Muscle layer of colon (tissue), 2 donors: Measurements from ENCODE around the gene CIZ1.
A peak's percentile ranks its signal among the peaks of the same experiment; 100 is the strongest.

Experiments used
- H3K27ac ChIP-seq: one replicate; pipeline ENCODE4 v1.7.0; 2013; ENCODE audit warnings: low read depth, mild to moderate bottlenecking, low read length, moderate library complexity
- H3K27me3 ChIP-seq, 2 donors: one replicate each; pipeline ENCODE4 v1.7.0; 2013; ENCODE audit warnings: low read length in 2 of 2, mild to moderate bottlenecking in 2 of 2; ENCODE audit not compliant: insufficient read depth in 2 of 2, control insufficient read depth in 1 of 2
- H3K36me3 ChIP-seq: one replicate; pipeline ENCODE4 v1.7.0; 2013; ENCODE audit warnings: mild to moderate bottlenecking, low read length; ENCODE audit not compliant: insufficient read depth
- H3K4me1 ChIP-seq: one replicate; pipeline ENCODE4 v1.7.0; 2013; ENCODE audit warnings: mild to moderate bottlenecking, low read length; ENCODE audit not compliant: insufficient read depth
- H3K4me3 ChIP-seq, 2 donors: one replicate each; pipeline ENCODE4 v1.7.0; 2013; ENCODE audit warnings: low read length in 2 of 2, low read depth in 1 of 2, mild to moderate bottlenecking in 1 of 2, moderate library complexity in 1 of 2
- H3K9ac ChIP-seq: one replicate; pipeline ENCODE4 v1.7.0; 2013; ENCODE audit warnings: low read length
- H3K9me3 ChIP-seq: one replicate; pipeline ENCODE4 v1.7.0; 2013; ENCODE audit warnings: mild to moderate bottlenecking, low read length
- donor health status: abdominal sarcoma.
- donor health status: Adenocarcinoma of cecum.

CIZ1 gene

GRCh38 chr9:128211186-128211980 lies 20.0 kb upstream of the CIZ1 start:
- Histone ChIP-seq H3K4me1 (peaks cover 4% of the 10 kb centered on the region), H3K36me3 (no peaks in the 10 kb centered on the region), H3K9ac (no peak overlapping the region), H3K9me3 (no peaks in the 10 kb centered on the region), H3K4me3 (no peak overlapping the region), H3K27me3 (peaks cover 0 to 5% of the 10 kb centered on the region in 2 donors), H3K27ac (no peak overlapping the region)

GRCh38 chr9:128208946-128209669 lies 17.7 kb upstream of the CIZ1 start:
- Histone ChIP-seq H3K4me3 (no peak overlapping the region), H3K4me1 (peaks cover 8% of the 10 kb centered on the region), H3K36me3 (no peaks in the 10 kb centered on the region), H3K9me3 (no peaks in the 10 kb centered on the region), H3K27me3 (peaks cover 8% of the 10 kb centered on the region in 2 donors), H3K27ac (no peak overlapping the region), H3K9ac (no peak overlapping the region)

GRCh38 chr9:128208386-128208785 lies 17.0 kb upstream of the CIZ1 start:
- H3K4me3 ChIP-seq = no peak overlapping the region
- H3K4me1 ChIP-seq = peaks cover 14% of the 10 kb centered on the region
- H3K9me3 ChIP-seq = no peaks in the 10 kb centered on the region
- H3K9ac ChIP-seq = no peak overlapping the region
- no peak overlapping the region for H3K27ac ChIP-seq
- no peaks in the 10 kb centered on the region for H3K36me3 ChIP-seq
- H3K27me3 ChIP-seq = peaks cover 8 to 14% of the 10 kb centered on the region in 2 donors

- Histone ChIP-seq H3K4me3 (no peak overlapping the region), H3K27me3 (peaks cover 8 to 14% of the 10 kb centered on the region in 2 donors), H3K4me1 (peaks cover 14% of the 10 kb centered on the region), H3K27ac (no peak overlapping the region), H3K36me3 (no peaks in the 10 kb centered on the region), H3K9me3 (no peaks in the 10 kb centered on the region), H3K9ac (no peak overlapping the region)
These were observed 15.8 kb upstream of the CIZ1 start for GRCh38 chr9:128206916-128207910.

GRCh38 chr9:128206484-128206883 lies 15.1 kb upstream of the CIZ1 start:
- Histone ChIP-seq H3K27ac (no peak overlapping the region), H3K27me3 (peaks cover 8 to 14% of the 10 kb centered on the region in 2 donors), H3K9ac (no peak overlapping the region), H3K9me3 (no peaks in the 10 kb centered on the region), H3K4me3 (no peak overlapping the region), H3K4me1 (peaks cover 14% of the 10 kb centered on the region), H3K36me3 (no peaks in the 10 kb centered on the region)

- H3K27ac ChIP-seq = no peak overlapping the region
- H3K36me3 ChIP-seq = no peaks in the 10 kb centered on the region
- H3K9ac ChIP-seq = no peak overlapping the region
These were observed 14.0 kb upstream of the CIZ1 start for GRCh38 chr9:128205296-128205944.

GRCh38 chr9:128204858-128205257 lies 13.5 kb upstream of the CIZ1 start:
- no peak overlapping the region for H3K9ac ChIP-seq
- peaks cover 14% of the 10 kb centered on the region for H3K4me1 ChIP-seq
- H3K4me3 ChIP-seq = peak overlapping the region in 1 of 2 donors; percentile 45
- H3K36me3 ChIP-seq = no peaks in the 10 kb centered on the region
- peaks cover 8 to 14% of the 10 kb centered on the region in 2 donors for H3K27me3 ChIP-seq
- H3K9me3 ChIP-seq = no peaks in the 10 kb centered on the region
- no peak overlapping the region for H3K27ac ChIP-seq

More at GRCh38 chr9:128205296-128205944, 14.0 kb upstream of the CIZ1 start:
- H3K4me1 ChIP-seq = peaks cover 14% of the 10 kb centered on the region
- no peak overlapping the region for H3K4me3 ChIP-seq
- H3K27me3 ChIP-seq = peaks cover 8 to 14% of the 10 kb centered on the region in 2 donors
- no peaks in the 10 kb centered on the region for H3K9me3 ChIP-seq

- H3K27me3 ChIP-seq = peaks cover 8 to 14% of the 10 kb centered on the region in 2 donors
- no peaks in the 10 kb centered on the region for H3K9me3 ChIP-seq
- no peak overlapping the region for H3K27ac ChIP-seq
- no peak overlapping the region for H3K9ac ChIP-seq
- peaks cover 14% of the 10 kb centered on the region for H3K4me1 ChIP-seq
- H3K4me3 ChIP-seq = peak overlapping the region; percentile 45 to 50
- H3K36me3 ChIP-seq = no peaks in the 10 kb centered on the region
These were observed 12.6 kb upstream of the CIZ1 start for GRCh38 chr9:128203707-128204551.

GRCh38 chr9:128203024-128203706 lies 11.8 kb upstream of the CIZ1 start, which contains the start of gene DNM1:
Gene DNM1, plus strand, starts transcription at chr9:128203379. Its CDS starts 92 bp downstream, at chr9:128203471.
- Histone ChIP-seq H3K36me3 (no peaks in the 10 kb centered on the region), H3K27ac (no peak within 1 kb of the TSS), H3K9ac (no peak within 1 kb of the TSS), H3K9me3 (no peaks in the 10 kb centered on the region), H3K4me3 (peak within 1 kb of the TSS; percentile 45 to 50), H3K4me1 (peaks cover 14% of the 10 kb centered on the region), H3K27me3 (peaks cover 8 to 9% of the 10 kb centered on the region in 2 donors)
